ENCODE data around the gene KRTAP10-4.

KRTAP10-4 gene

DNA sequence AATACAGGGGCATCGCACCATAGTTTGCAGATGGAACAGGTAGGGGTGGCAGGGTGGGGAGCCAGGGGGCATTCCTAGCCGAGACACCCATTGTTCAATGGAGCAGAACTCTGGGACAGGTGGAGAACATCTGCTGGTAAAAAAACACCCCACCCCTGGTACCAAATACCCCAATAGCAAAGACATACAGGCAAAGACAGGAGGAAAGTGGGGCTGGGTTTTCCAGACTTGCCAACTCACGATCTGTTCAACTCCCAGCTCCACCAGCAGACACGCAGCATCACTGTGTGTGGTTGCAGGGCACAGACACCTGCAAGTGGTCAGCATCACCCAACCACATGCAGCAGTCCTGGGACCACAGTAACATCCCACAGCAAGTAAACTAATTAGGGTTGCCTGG, 38.0 kb downstream of the KRTAP10-4 start:
- H3K4me3 ChIP-seq (ENCODE audit: low read depth, low read length): no peak overlapping the region
- no peak for TF ChIP-seq CTCF (IDR thresholded peaks at IDR 0.05; ENCODE audit: low read depth, low read length)

DNA sequence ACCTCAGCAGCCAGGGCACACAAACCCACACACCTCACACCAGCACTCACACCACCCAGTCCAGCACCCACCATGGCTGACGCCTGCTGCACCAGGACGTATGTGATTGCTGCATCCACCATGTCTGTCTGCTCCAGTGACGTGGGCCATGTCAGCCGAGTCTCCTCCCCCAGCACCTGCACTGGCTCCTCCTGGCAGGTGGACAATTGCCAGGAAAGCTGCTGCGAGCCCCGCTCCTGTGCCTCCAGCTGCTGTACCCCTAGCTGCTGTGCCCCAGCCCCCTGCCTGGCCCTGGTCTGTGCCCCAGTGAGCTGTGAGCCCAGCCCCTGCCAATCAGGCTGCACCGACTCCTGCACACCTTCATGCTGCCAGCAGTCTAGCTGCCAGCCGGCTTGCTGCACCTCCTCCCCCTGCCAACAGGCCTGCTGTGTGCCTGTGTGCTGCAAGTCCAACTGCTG, 38.5 kb downstream of the KRTAP10-4 start, which contains the start of gene KRTAP10-8:
TSS of gene KRTAP10-8 (plus strand) at position 51 of the 458 bp plus-strand sequence. CDS start at position 73, 22 bp downstream.
- TF ChIP-seq CTCF (IDR thresholded peaks at IDR 0.05; ENCODE audit: low read depth, low read length): no peak
- no peak within 1 kb of the TSS for H3K4me3 ChIP-seq (ENCODE audit: low read depth, low read length)

GRCh38 chr21:44612669-44613229, 39.2 kb downstream of the KRTAP10-4 start:
- no peak for TF ChIP-seq CTCF (IDR thresholded peaks at IDR 0.05; ENCODE audit: low read depth, low read length)

GRCh38 chr21:44613386-44614155, 40.0 kb downstream of the KRTAP10-4 start:
- TF ChIP-seq CTCF (IDR thresholded peaks at IDR 0.05; ENCODE audit: low read depth, low read length): no peak
- no peak overlapping the region for H3K4me3 ChIP-seq (ENCODE audit: low read depth, low read length)

More at GRCh38 chr21:44612669-44613229, 39.2 kb downstream of the KRTAP10-4 start:
- H3K4me3 ChIP-seq (ENCODE audit: low read depth, low read length): no peak overlapping the region

DNA sequence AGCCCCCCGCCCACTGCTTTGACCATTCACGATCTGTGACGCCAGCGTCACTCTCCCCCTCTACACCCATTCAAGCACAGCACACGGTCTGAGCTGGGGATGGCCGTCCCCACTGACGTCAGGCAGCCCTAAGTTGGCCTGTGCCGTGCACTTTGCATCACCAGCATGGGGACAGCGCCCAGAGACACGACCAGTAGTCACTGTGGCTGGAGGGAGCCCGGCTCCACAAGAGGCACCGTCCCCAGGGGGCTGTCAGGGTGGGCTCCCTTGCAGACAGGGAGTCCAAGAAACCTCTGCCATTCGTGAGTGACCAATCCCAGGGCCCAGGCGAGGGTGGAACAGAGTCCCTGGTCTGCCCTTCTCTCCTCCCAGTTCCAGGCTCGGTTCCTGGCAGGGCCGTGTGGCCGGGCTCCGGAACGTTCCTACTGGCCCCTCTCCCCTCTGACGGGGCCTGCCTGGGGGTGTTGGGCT, 40.7 kb downstream of the KRTAP10-4 start:
- no peak overlapping the region for H3K4me3 ChIP-seq (ENCODE audit: low read depth, low read length)
- TF ChIP-seq CTCF (IDR thresholded peaks at IDR 0.05; ENCODE audit: low read depth, low read length): no peak

DNA sequence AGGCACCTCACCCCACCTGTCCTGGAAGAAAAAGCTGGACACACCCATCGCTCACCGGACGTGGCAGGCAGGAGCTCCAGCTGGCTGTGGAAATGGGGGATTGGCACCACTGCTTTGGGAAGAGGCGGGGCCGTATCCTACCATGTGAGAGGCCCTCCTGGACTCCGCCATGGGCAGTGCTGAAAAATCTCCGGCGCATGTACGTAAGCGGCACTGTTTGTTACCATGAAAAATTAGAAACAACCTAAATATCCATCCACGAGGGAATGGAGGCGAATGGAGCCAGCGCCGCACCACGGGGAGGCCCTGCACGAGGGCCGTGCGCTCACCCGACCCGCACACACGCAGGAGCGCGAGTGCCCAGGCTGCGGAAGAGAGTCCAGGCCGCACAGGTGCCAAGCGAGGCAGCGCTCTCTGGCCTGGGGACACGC, 41.4 kb downstream of the KRTAP10-4 start:
- no peak for TF ChIP-seq CTCF (IDR thresholded peaks at IDR 0.05; ENCODE audit: low read depth, low read length)
- no peak overlapping the region for H3K4me3 ChIP-seq (ENCODE audit: low read depth, low read length)

DNA sequence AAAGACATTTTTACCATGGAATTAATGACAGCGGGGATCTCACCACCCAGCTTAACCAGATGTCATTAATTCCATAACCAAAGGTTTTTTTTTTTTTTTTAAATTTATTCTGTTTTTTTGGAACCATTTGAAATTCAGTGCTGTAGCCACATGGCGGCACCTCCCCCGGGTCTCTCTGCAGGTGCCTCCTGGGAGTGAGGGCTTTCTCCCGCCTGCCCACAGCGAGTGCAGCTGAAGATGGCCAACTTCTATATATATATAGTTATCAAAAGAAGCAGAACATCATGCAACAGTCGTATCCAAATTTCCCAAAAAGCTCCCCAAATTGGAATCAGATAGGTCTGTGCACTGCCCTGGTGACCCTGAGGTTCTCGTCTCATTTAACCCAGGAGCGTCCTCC, 41.9 kb downstream of the KRTAP10-4 start:
- TF ChIP-seq CTCF (IDR thresholded peaks at IDR 0.05; ENCODE audit: low read depth, low read length): no peak
- no peak overlapping the region for H3K4me3 ChIP-seq (ENCODE audit: low read depth, low read length)
